K562 (cell line): Measurements from ENCODE around the gene KMT2C. TPM values are rescaled to one million over a fixed set of nuclear protein-coding genes. Genes with fewer than 3 reads are reported as not detected.

Experiments used
- CHD7 ChIP-seq: fragments of 200-600 bp; sonication (generic); IDR thresholded peaks from one replicate; pipeline ENCODE4 v1.6.1; 2012; ENCODE audit warnings: mild to moderate bottlenecking, low read depth, low read length, inconsistent platforms
- HNRNPLL ChIP-seq: fragments of 200-400 bp; formaldehyde crosslinking; IDR thresholded peaks from 2 replicates; pipeline ENCODE4 v1.6.1; 2017; ENCODE audit warnings: low read length, low read depth, mild to moderate bottlenecking; ENCODE audit not compliant: poor library complexity, severe bottlenecking
- TAF1 ChIP-seq: IDR thresholded peaks from 2 replicates; pipeline ENCODE4 v1.6.1; 2011; ENCODE audit warnings: mild to moderate bottlenecking, low read length, moderate library complexity; ENCODE audit not compliant: insufficient read depth, control insufficient read depth, severe bottlenecking; ENCODE audit errors: extremely low read depth
- ZBTB40 ChIP-seq, 2 experiments: fragments of 450-650 bp in 1 of 2; sonication (generic) in 1 of 2; formaldehyde crosslinking in 1 of 2; IDR thresholded peaks; 2 replicates each; pipeline versions ENCODE4 v1.7.1 to v1.9.0; 2016 to 2022; ENCODE audit warnings: inconsistent platforms in 1 of 2, mild to moderate bottlenecking in 1 of 2, missing genetic modification reagents in 1 of 2
- polyA plus RNA-seq, 8 experiments: library from polyadenylated mRNA; depleted of rRNA in 4 of 8; stranded (reverse) in 5 of 8; unstranded in 3 of 8; fragments of >200 nt; fragmentation: Nextera tagmentation in 2 of 8; fragmentation: Illumina TruSeq in 1 of 8; extraction: Ambion mirVana in 2 of 8; extraction: Trizol in 1 of 8; gene quantifications; 2 replicates each; pipeline versions ENCODE4 v1.2.1 to v1.2.3, GENCODE V29; 2011 to 2014; ENCODE audit warnings: inconsistent platforms in 1 of 8, missing spikeins in 1 of 8
- total RNA-seq, 7 experiments: library from RNA; depleted of rRNA in 6 of 7; stranded (reverse); fragments of >200 nt in 6 of 7; fragmentation: Illumina TruSeq in 2 of 7; extraction: Trizol in 2 of 7; gene quantifications; 2 replicates each; pipeline versions ENCODE4 v1.2.1 to v1.2.3, GENCODE V29; 2011 to 2021; ENCODE audit warnings: low replicate concordance in 1 of 7

KMT2C gene
- total and polyA plus RNA-seq, 9 of the 15 experiments (the other 6 are each of a cell fraction or from before 2014, with no cell fraction given) = 4.9 to 67.8 (median 27.1) TPM

DNA sequence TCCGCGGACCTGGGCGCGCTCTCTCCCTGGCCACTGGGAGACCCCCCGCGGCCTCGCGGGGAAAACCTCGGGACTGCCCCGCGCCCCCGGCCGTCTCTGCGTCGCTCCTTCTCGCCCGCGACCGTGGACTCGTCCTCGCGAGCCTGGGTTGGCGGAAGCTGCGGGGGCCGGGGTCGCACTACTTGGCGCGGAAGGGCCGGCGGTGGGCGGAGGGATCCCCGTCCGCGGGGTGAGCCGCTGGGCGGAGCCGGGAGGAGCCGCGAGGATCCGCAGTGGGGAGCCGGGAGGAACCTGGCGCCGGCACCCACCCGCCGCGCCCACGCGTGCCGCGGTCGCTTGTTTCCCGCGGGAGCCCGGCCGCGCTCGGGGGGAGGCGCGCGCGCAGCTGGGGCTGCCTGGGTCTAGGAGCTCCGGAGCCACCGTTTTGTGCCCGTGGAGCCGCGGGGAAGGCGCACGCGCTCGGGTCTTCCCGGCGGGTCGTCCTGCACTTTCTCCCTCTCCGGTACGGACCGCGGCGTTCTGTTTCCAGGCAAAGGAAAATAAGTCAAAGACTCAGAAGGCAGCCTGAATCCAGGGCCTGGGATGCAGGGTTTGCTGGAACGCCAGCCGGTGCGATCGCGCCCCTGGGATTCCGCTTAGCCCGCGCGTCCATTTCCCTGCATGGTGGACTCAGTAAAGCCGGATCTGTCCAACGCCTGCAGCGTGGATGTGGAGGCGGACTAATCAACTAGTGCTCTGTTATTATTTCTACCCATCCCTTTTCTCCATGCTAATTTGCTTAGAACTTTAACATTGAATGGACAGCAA is 28.7 kb upstream of the KMT2C start (continued):
- TF ChIP-seq CHD7 = no peak
- TF ChIP-seq ZBTB40 (IDR thresholded peaks at IDR 0.05) = no peak; the same call in 1 of the 2 replicates
- TF ChIP-seq ZBTB40 (CRISPR knock-in tag; IDR thresholded peaks at IDR 0.05) = no peak
- peak; percentile 86 for TF ChIP-seq TAF1
- TF ChIP-seq HNRNPLL = peak; percentile 64
